Breast epithelium (tissue), 4 donors: ENCODE measurements around the gene CD320. TPM values are rescaled to one million over a fixed set of nuclear protein-coding genes. Genes with fewer than 3 reads are reported as not detected.

Source experiments
- DNase-seq, 2 donors: peaks; one replicate each; pipeline ENCODE4 v3.0.0-alpha.2; 2019; ENCODE audit warnings: low spot score in 2 of 2
- H3K27ac ChIP-seq, 2 donors: fragments of 200-600 bp; sonication (generic) in 1 of 2; one replicate each; pipeline ENCODE4 v1.5.1; 2016 to 2019; ENCODE audit warnings: mild to moderate bottlenecking in 1 of 2
- H3K27me3 ChIP-seq, 2 donors: fragments of 200-600 bp; sonication (generic) in 1 of 2; one replicate each; pipeline versions ENCODE4 v1.5.1 to v1.6.0; 2017 to 2019; ENCODE audit warnings: control low read depth in 1 of 2, mild to moderate bottlenecking in 1 of 2
- H3K36me3 ChIP-seq: fragments of 200-600 bp; one replicate; pipeline ENCODE4 v1.5.1; 2019
- H3K4me1 ChIP-seq, 2 donors: fragments of 200-600 bp; sonication (generic); one replicate each; pipeline ENCODE4 v1.5.1; 2016 to 2019; ENCODE audit warnings: control low read depth in 1 of 2
- H3K4me3 ChIP-seq, 3 donors: fragments of 200-600 bp; sonication (generic); 1 replicate in 2 of 3; 2 replicates in 1 of 3; pipeline ENCODE4 v1.5.1; 2016 to 2019; ENCODE audit warnings: mild to moderate bottlenecking in 3 of 3, moderate library complexity in 2 of 3
- H3K9me3 ChIP-seq, 2 donors: fragments of 200-600 bp; sonication (generic) in 1 of 2; one replicate each; pipeline ENCODE4 v1.5.1; 2016 to 2019; ENCODE audit warnings: control low read depth in 1 of 2
- CTCF ChIP-seq, 3 donors: fragments of 450-650 bp; IDR thresholded peaks; one replicate each; pipeline ENCODE4 v1.5.1; 2016 to 2017; ENCODE audit warnings: antibody characterized with exemption in 3 of 3, mild to moderate bottlenecking in 3 of 3, moderate library complexity in 3 of 3
- POLR2A ChIP-seq: fragments of 450-650 bp; IDR thresholded peaks from one replicate; pipeline ENCODE4 v1.6.1; 2016; ENCODE audit warnings: antibody characterized with exemption, mild to moderate bottlenecking, moderate library complexity
- POLR2AphosphoS5 ChIP-seq, 3 donors: sonication (generic); formaldehyde crosslinking; IDR thresholded peaks; one replicate each; pipeline ENCODE4 v1.6.1; 2017; ENCODE audit warnings: antibody characterized with exemption in 3 of 3
- intact Hi-C: fragments of 100-400 bp; cut with DNase I; formaldehyde crosslinking; loops from one replicate; pipeline ENCODE4 v1.15.1; 2023; ENCODE audit warnings: low total_unique reads
- total RNA-seq, 3 donors: library from RNA; depleted of rRNA; stranded (reverse); fragments of >200 nt; gene quantifications; one replicate each; pipeline ENCODE4 v1.1.0, GENCODE V29; 2016

The CD320 gene
- total RNA-seq, 3 donors from 2014 or later, result 26.9 to 98.6 (median 30.9) TPM

DNA sequence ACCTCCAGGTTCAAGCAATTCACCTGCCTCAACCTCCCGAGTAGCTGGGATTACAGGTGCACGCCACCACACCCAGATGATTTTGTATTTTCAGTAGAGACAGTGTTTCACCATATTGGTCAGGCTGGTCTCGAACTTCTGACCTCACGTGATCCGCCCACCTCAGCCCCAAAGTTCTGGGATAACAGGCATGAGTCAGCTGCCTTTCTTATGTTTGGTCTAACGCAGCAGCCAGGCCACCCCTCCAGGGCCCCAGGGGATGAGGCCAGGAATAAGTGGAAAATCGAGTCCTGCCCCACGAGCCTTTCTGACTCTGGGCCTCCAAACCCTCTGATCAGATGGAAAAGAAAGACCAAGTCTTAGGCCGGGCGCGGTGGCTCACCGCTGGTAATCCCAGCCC lies 54.5 kb downstream of the CD320 start:
- no peak overlapping the region for H3K4me3 ChIP-seq
- intact Hi-C loops, result loop anchor here (10.0 kb wide), 1 partner anchor 89 kb away; no protein-coding TSS in a partner anchor
- no peaks in the 10 kb centered on the region for H3K4me1 ChIP-seq
- no peak for DNase-seq
- TF ChIP-seq CTCF (IDR thresholded peaks at IDR 0.05) (no peak), POLR2A (no peak), POLR2AphosphoS5 (IDR thresholded peaks at IDR 0.05) (no peak)
- H3K9me3 ChIP-seq, result no peaks in the 10 kb centered on the region
- H3K36me3 ChIP-seq, result no peaks in the 10 kb centered on the region
- no peaks in the 10 kb centered on the region for H3K27me3 ChIP-seq
- no peak overlapping the region for H3K27ac ChIP-seq

DNA sequence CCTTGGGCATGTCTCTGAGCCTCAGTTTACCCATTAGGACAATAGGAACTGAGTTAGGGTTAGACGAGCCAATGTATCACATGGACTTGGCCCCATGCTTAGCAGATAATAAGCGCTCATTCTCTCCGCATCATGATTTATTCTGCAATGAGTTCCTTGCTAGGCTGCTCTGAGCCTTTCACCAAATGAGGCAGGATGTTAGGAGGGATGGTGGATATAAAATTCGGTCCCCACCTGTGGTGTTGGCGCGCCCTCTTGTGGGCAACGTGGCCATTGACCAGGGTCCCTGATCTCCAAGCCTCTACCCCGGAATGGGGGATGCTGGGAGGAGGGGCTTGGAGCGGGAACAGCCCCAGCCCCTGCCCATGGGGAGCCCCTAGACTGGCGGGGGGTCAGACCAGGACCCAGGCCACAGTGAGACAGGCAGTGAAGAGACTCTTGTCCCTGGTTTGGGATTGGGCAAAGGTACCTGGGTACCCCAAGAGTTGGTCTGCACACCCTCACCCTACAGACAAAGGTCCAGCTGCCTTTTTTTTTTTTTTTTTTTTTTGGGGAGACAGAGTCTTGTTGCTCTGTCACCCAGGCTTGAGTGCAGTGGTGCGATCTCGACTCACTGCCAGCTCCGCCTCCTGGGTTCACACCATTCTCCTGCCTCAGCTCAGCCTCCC lies 55.1 kb downstream of the CD320 start:
- intact Hi-C loops, result loop anchor here (10.0 kb wide), 1 partner anchor 88 kb away; no protein-coding TSS in a partner anchor
- no peaks in the 10 kb centered on the region for H3K9me3 ChIP-seq
- H3K4me1 ChIP-seq, result no peaks in the 10 kb centered on the region
- DNase-seq, result peak; percentile 71 to 81
- H3K36me3 ChIP-seq, result no peaks in the 10 kb centered on the region
- no peaks in the 10 kb centered on the region for H3K27me3 ChIP-seq
- peak in 1 of 3 donors; percentile 37 for TF ChIP-seq POLR2AphosphoS5 (IDR thresholded peaks at IDR 0.05)
- TF ChIP-seq POLR2A, result no peak
- TF ChIP-seq CTCF (IDR thresholded peaks at IDR 0.05), result peak; percentile 93 to 97 (median 97)
- H3K4me3 ChIP-seq, result no peak overlapping the region
- H3K27ac ChIP-seq, result no peak overlapping the region

Other genes starting within 250 kb of the CD320 start
- 1 to 10 TPM in 1 of 3 donors, under 1 TPM in 1, not detected in 1; 0.66 to 7.9 TPM for gene FBN3, start 158.8 kb downstream of the CD320 start, total RNA-seq
- 100 to 1,000 TPM in 1 of 3 donors, 10 to 100 TPM in 2; 26.4 to 141 (median 64.1) TPM for gene CERS4, start 99.0 kb downstream of the CD320 start, total RNA-seq
- gene NDUFA7, start 13.0 kb upstream of the CD320 start, total RNA-seq, result 10 to 100 TPM; 23.2 to 27.5 (median 25.8) TPM
- 1,000 to 10,000 TPM in 1 of 3 donors, 100 to 1,000 TPM in 2; 676 to 1,337 (median 789) TPM for gene RPS28, start 13.1 kb upstream of the CD320 start, total RNA-seq
- 10 to 100 TPM in 1 of 3 donors, 1 to 10 TPM in 2; 5.6 to 26.2 (median 7.8) TPM for gene KANK3, start 34.9 kb upstream of the CD320 start, total RNA-seq
- gene ANGPTL4, start 55.8 kb upstream of the CD320 start, total RNA-seq, result 100 to 1,000 TPM in 2 of 3 donors, 10 to 100 TPM in 1; 90.9 to 186 (median 118) TPM
- gene RAB11B, start 82.0 kb upstream of the CD320 start, total RNA-seq, result 10 to 100 TPM; 39.5 to 57.7 (median 41.3) TPM
- 100 to 1,000 TPM; 126 to 224 (median 132) TPM for gene MARCHF2, start 104.9 kb upstream of the CD320 start, total RNA-seq
- gene HNRNPM, start 136.6 kb upstream of the CD320 start, total RNA-seq, result 100 to 1,000 TPM in 2 of 3 donors, 10 to 100 TPM in 1; 84.8 to 153 (median 116) TPM
- under 1 TPM; 0.16 to 0.73 (median 0.33) TPM for gene PRAM1, start 194.3 kb upstream of the CD320 start, total RNA-seq
- gene ZNF414, start 205.8 kb upstream of the CD320 start, total RNA-seq, result 10 to 100 TPM in 1 of 3 donors, 1 to 10 TPM in 2; 7.4 to 13.5 (median 7.5) TPM